K562 (cell line): Measurements from ENCODE around the gene DAAM1. TPM values are rescaled to one million over a fixed set of nuclear protein-coding genes. Genes with fewer than 3 reads are reported as not detected.

Source experiments
- ATAC-seq: fragments of 200-7000 bp; cut with Tn5 transposase; 3 replicates; pipeline ENCODE4 v1.9.1; 2020; ENCODE audit warnings: moderate library complexity
- BruUV-seq: library from RNA; stranded (reverse); fragments of 400-500 nt; replicated peaks from 2 replicates; lab custom pipeline; 2021; lab: Mats Ljungman, UMichigan
- CTCF ChIA-PET: fragments of 300-600 bp; formaldehyde crosslinking; extraction: SDS; loops from one replicate; lab custom pipeline; 2021; ENCODE audit warnings: low intra/inter-chr PET ratio; lab: Yijun Ruan, JAX
- POLR2A ChIA-PET: fragments of 300-600, 350-650 bp; sonication (Branson Sonifier 250); formaldehyde crosslinking; extraction: SDS; loops from one replicate; lab custom pipeline; 2021; ENCODE audit warnings: antibody characterized with exemption, inconsistent platforms; lab: Yijun Ruan, JAX
- DNase-seq, 4 experiments: peaks; one replicate each; pipeline versions ENCODE4 v3.0.0 to v3.0.0-alpha.2; 2011 to 2018; ENCODE audit warnings: low spot score in 3 of 4, mixed read lengths in 3 of 4; ENCODE audit errors: extremely low read depth in 1 of 4
- FAIRE-seq: peaks from 2 replicates; lab custom pipeline; 2011; peaks lifted over from hg19 to GRCh38; lab: Jason Lieb, UNC
- H2AFZ ChIP-seq: 2 replicates; pipeline ENCODE4 v1.6.0; 2011; ENCODE audit warnings: low read depth, low read length, control low read depth, inconsistent platforms
- H3K27ac ChIP-seq: fragments of 200-600 bp; 3 replicates; pipeline ENCODE4 v1.8.0; 2011; ENCODE audit warnings: low read depth, mild to moderate bottlenecking, control low read depth, inconsistent platforms, low read length, moderate library complexity, mixed read lengths; ENCODE audit errors: extremely low read depth
- H3K27me3 ChIP-seq, 2 experiments: fragments of 300-600 bp in 1 of 2; 2 replicates in 1 of 2; 3 replicates in 1 of 2; pipeline versions ENCODE4 v1.6.0 to v1.8.0; 2011; ENCODE audit warnings: inconsistent platforms in 2 of 2, low read length in 2 of 2, mild to moderate bottlenecking in 1 of 2, mixed read lengths in 1 of 2, moderate library complexity in 1 of 2; ENCODE audit not compliant: control insufficient read depth in 2 of 2, insufficient read depth in 2 of 2
- H3K36me3 ChIP-seq: fragments of 300-600 bp; 3 replicates; pipeline ENCODE4 v1.8.0; 2011; ENCODE audit warnings: mild to moderate bottlenecking, low read length, inconsistent platforms; ENCODE audit not compliant: control insufficient read depth, insufficient read depth
- H3K4me1 ChIP-seq, 2 experiments: fragments of 200-600 bp in 1 of 2; replicated peaks in 1 of 2; 2 replicates in 1 of 2; 3 replicates in 1 of 2; pipeline versions ENCODE4 v1.5.1 to v1.8.0; 2011; ENCODE audit warnings: inconsistent platforms in 2 of 2, low read length in 2 of 2, mild to moderate bottlenecking in 1 of 2, mixed read lengths in 1 of 2, moderate library complexity in 1 of 2; ENCODE audit not compliant: control insufficient read depth in 2 of 2, insufficient read depth in 2 of 2
- H3K4me2 ChIP-seq: 2 replicates; pipeline ENCODE4 v1.6.1; 2011; ENCODE audit warnings: low read length, control low read depth, inconsistent platforms, mixed read lengths; ENCODE audit not compliant: insufficient read depth
- H3K4me3 ChIP-seq: fragments of 200-600 bp; sonication (generic), shearing (Covaris generic); 2 replicates; pipeline ENCODE4 v1.5.1; 2016; ENCODE audit warnings: control low read depth, inconsistent platforms
- H3K79me2 ChIP-seq: fragments of 200-600 bp; 3 replicates; pipeline ENCODE4 v1.8.0; 2011; ENCODE audit warnings: low read length, inconsistent platforms; ENCODE audit not compliant: control insufficient read depth, insufficient read depth
- H3K9ac ChIP-seq, 2 experiments: 2 replicates each; pipeline versions ENCODE4 v1.6.0 to v1.6.1; 2011; ENCODE audit warnings: low read depth in 2 of 2, low read length in 2 of 2, control low read depth in 1 of 2, inconsistent platforms in 1 of 2, mild to moderate bottlenecking in 1 of 2, mixed read lengths in 1 of 2; ENCODE audit not compliant: insufficient read depth in 1 of 2
- H3K9me1 ChIP-seq: one replicate; pipeline ENCODE4 v1.6.0; 2011; ENCODE audit warnings: inconsistent platforms, mild to moderate bottlenecking, low read length, moderate library complexity; ENCODE audit not compliant: control insufficient read depth, insufficient read depth
- H3K9me3 ChIP-seq: replicated peaks from 2 replicates; pipeline ENCODE4 v1.5.1; 2011; ENCODE audit warnings: low read depth, low read length, inconsistent platforms; ENCODE audit not compliant: control insufficient read depth, insufficient read depth
- H4K20me1 ChIP-seq: replicated peaks from 2 replicates; pipeline ENCODE4 v1.6.1; 2011; ENCODE audit warnings: low read length, inconsistent platforms, mixed read lengths; ENCODE audit not compliant: control insufficient read depth, insufficient read depth
- CHCHD3 ChIP-seq: fragments of 250-450 bp; sonication (Bioruptor Pico); IDR thresholded peaks from 2 replicates; pipeline ENCODE4 v2.1.2; 2022; ENCODE audit warnings: mild to moderate bottlenecking
- FOXJ2 ChIP-seq: fragments of 200-800 bp; sonication (Bioruptor generic); IDR thresholded peaks from 2 replicates; pipeline ENCODE4 v1.6.1; 2016; ENCODE audit warnings: missing genetic modification characterization, missing compliant biosample characterization
- HMG20B ChIP-seq: fragments of 250-450 bp; sonication (Bioruptor Pico); IDR thresholded peaks from 2 replicates; pipeline ENCODE4 v1.5.0; 2021; ENCODE audit warnings: mild to moderate bottlenecking
- HNRNPK ChIP-seq: fragments of 200-400 bp; formaldehyde crosslinking; IDR thresholded peaks from one replicate; pipeline ENCODE4 v1.6.1; 2018; ENCODE audit warnings: mild to moderate bottlenecking, low read depth, low read length; ENCODE audit not compliant: poor library complexity, severe bottlenecking
- PHTF2 ChIP-seq: fragments of 250-450 bp; sonication (Bioruptor Pico); IDR thresholded peaks from 2 replicates; pipeline ENCODE4 v1.5.0; 2021; ENCODE audit warnings: mild to moderate bottlenecking
- PREB ChIP-seq: sonication (generic); formaldehyde crosslinking; IDR thresholded peaks from 2 replicates; pipeline ENCODE4 v1.8.1; 2023; ENCODE audit warnings: mild to moderate bottlenecking, missing genetic modification reagents
- SPI1 ChIP-seq: IDR thresholded peaks from 2 replicates; pipeline ENCODE4 v1.6.1; 2011; ENCODE audit warnings: low read depth, low read length, control low read depth, borderline replicate concordance
- WHSC1 ChIP-seq: IDR thresholded peaks from one replicate; pipeline ENCODE4 v1.6.1; 2012; ENCODE audit warnings: low read length, control low read depth, inconsistent platforms
- ZNF3 ChIP-seq: fragments of 250-450 bp; sonication (Bioruptor Pico); IDR thresholded peaks from 2 replicates; pipeline ENCODE4 v1.5.0; 2021; ENCODE audit warnings: mild to moderate bottlenecking, moderate library complexity
- ZNF507 ChIP-seq: conservative IDR thresholded peaks from 2 replicates; pipeline ENCODE4 v1.6.1; 2017; ENCODE audit warnings: missing genetic modification characterization, missing compliant biosample characterization
- ZNF668 ChIP-seq: fragments of 250-450 bp; sonication (Bioruptor Pico); IDR thresholded peaks from 2 replicates; pipeline ENCODE4 v1.8.0; 2022; ENCODE audit warnings: mild to moderate bottlenecking, inconsistent platforms
- WGBS: fragments of 100-300 bp; shearing (Covaris generic); methylation state at CpG from one replicate; pipeline ENCODE4 v1.1.6; 2016; ENCODE audit warnings: low coverage, mixed read lengths; ENCODE audit not compliant: insufficient coverage; ENCODE audit errors: missing lambda C conversion rate; 5-methylcytosine and 5-hydroxymethylcytosine counted together
- in situ Hi-C: fragments of 300-500 bp; cut with MboI; formaldehyde crosslinking; loops from 4 replicates; pipeline ENCODE4 v1.15.0; 2018; ENCODE audit warnings: inconsistent platforms, mixed read lengths
- intact Hi-C: fragments of 100-400 bp; cut with micrococcal nuclease; formaldehyde crosslinking; loops from 2 replicates; pipeline ENCODE4 v1.14.2; 2022
- polyA plus RNA-seq, 8 experiments: library from polyadenylated mRNA; depleted of rRNA in 4 of 8; stranded (reverse) in 5 of 8; unstranded in 3 of 8; fragments of >200 nt; fragmentation: Nextera tagmentation in 2 of 8; fragmentation: Illumina TruSeq in 1 of 8; extraction: Ambion mirVana in 2 of 8; extraction: Trizol in 1 of 8; gene quantifications; 2 replicates each; pipeline versions ENCODE4 v1.2.1 to v1.2.3, GENCODE V29; 2011 to 2014; ENCODE audit warnings: inconsistent platforms in 1 of 8, missing spikeins in 1 of 8
- total RNA-seq, 7 experiments: library from RNA; depleted of rRNA in 6 of 7; stranded (reverse); fragments of >200 nt in 6 of 7; fragmentation: Illumina TruSeq in 2 of 7; extraction: Trizol in 2 of 7; gene quantifications; 2 replicates each; pipeline versions ENCODE4 v1.2.1 to v1.2.3, GENCODE V29; 2011 to 2021; ENCODE audit warnings: low replicate concordance in 1 of 7

Gene DAAM1
- total and polyA plus RNA-seq, 9 of the 15 experiments (the other 6 are each of a cell fraction or from before 2014, with no cell fraction given), result 3.6 to 11.6 (median 6.7) TPM

GRCh38 chr14:59334253-59334652 is 145.8 kb downstream of the DAAM1 start:
- no peak for DNase-seq
- no peak overlapping the region for H3K27ac ChIP-seq
- no peak overlapping the region for H3K9ac ChIP-seq
- no peak for ATAC-seq
- H3K9me1 ChIP-seq, result no peaks in the 10 kb centered on the region
- H3K9me3 ChIP-seq, result no peaks in the 10 kb centered on the region
- ChIA-PET POLR2A (interaction anchor here (1.0 kb wide), 1 partner anchor 20 kb away, joined by 3 read pairs; no protein-coding TSS in a partner anchor), CTCF (interaction anchor here (0.7 kb wide), 1 partner anchor 205 kb away, joined by 3 read pairs; no protein-coding TSS in a partner anchor)
- 68% methylated on average over 2 of the region's 3 CpGs for WGBS
- intact Hi-C loops, result no loop called here
- H3K4me3 ChIP-seq, result no peak overlapping the region
- no peak overlapping the region for H2AFZ ChIP-seq
- H3K4me1 ChIP-seq, result no peaks in the 10 kb centered on the region
- no peaks in the 10 kb centered on the region for H3K27me3 ChIP-seq
- no TSS peak for BruUV-seq
- FAIRE-seq, result no peak
- no peaks in the 10 kb centered on the region for H4K20me1 ChIP-seq
- in situ Hi-C loops, result no loop called here
- no peaks in the 10 kb centered on the region for H3K36me3 ChIP-seq
- no peak for TF ChIP-seq WHSC1
- TF ChIP-seq ZNF507 (tag), result no peak
- no peak for TF ChIP-seq FOXJ2 (tag)
- TF ChIP-seq HMG20B (CRISPR knock-in tag), result no peak
- TF ChIP-seq PHTF2, result no peak
- TF ChIP-seq ZNF668 (CRISPR knock-in tag), result no peak
- no peak for TF ChIP-seq PREB (CRISPR knock-in tag)
- no peak for TF ChIP-seq ZNF3 (CRISPR knock-in tag)
- TF ChIP-seq SPI1, result no peak
- TF ChIP-seq HNRNPK, result no peak
- TF ChIP-seq CHCHD3 (CRISPR knock-in tag), result no peak
- H3K79me2 ChIP-seq, result no peaks in the 10 kb centered on the region
- H3K4me2 ChIP-seq, result no peak overlapping the region
